GM23338 (cell line): Measurements from ENCODE around the gene MLXIPL.

Experiments used
- EZH2 ChIP-seq: fragments of 200-600 bp; sonication (generic); IDR thresholded peaks from one replicate; pipeline ENCODE4 v1.8.0; 2017; ENCODE audit warnings: antibody characterized with exemption, mild to moderate bottlenecking, low read depth; ENCODE audit not compliant: unreplicated experiment
- TF ChIP-seq, protein P1 (sequence below), 2 experiments: fragments of 200-600 bp in 1 of 2; sonication (generic) in 1 of 2; conservative IDR thresholded peaks; 2 replicates each; pipeline versions ENCODE4 v1.5.1 to v1.6.1; 2016 to 2017; ENCODE audit warnings: antibody characterized with exemption in 2 of 2, low read depth in 2 of 2, mild to moderate bottlenecking in 2 of 2, moderate library complexity in 1 of 2

GRCh38 chr7:73612598-73613269 lies 11.6 kb downstream of the MLXIPL start:
- TF ChIP-seq, protein P1, sequence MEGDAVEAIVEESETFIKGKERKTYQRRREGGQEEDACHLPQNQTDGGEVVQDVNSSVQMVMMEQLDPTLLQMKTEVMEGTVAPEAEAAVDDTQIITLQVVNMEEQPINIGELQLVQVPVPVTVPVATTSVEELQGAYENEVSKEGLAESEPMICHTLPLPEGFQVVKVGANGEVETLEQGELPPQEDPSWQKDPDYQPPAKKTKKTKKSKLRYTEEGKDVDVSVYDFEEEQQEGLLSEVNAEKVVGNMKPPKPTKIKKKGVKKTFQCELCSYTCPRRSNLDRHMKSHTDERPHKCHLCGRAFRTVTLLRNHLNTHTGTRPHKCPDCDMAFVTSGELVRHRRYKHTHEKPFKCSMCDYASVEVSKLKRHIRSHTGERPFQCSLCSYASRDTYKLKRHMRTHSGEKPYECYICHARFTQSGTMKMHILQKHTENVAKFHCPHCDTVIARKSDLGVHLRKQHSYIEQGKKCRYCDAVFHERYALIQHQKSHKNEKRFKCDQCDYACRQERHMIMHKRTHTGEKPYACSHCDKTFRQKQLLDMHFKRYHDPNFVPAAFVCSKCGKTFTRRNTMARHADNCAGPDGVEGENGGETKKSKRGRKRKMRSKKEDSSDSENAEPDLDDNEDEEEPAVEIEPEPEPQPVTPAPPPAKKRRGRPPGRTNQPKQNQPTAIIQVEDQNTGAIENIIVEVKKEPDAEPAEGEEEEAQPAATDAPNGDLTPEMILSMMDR (conservative IDR thresholded peaks at IDR 0.05; ENCODE audit: low read depth in 2 of 2): peak; percentile 22 to 54; a peak in 3 of 4 replicates
- no peak for TF ChIP-seq EZH2
